Right cardiac atrium (tissue), 5 donors: ENCODE results near the gene CCDC87. TPM values are rescaled to one million over a fixed set of nuclear protein-coding genes. Genes with fewer than 3 reads are reported as not detected.

Experiments
- ATAC-seq, 2 donors: fragments of 200-7000 bp; cut with Tn5 transposase; one replicate each; pipeline versions ENCODE4 v1.8.0 to v1.9.1; 2020; ENCODE audit warnings: moderate library complexity in 2 of 2, mild to moderate bottlenecking in 1 of 2
- DNase-seq, 3 donors: peaks; one replicate each; pipeline ENCODE4 v3.0.0-alpha.2; 2020
- H3K27ac ChIP-seq: one replicate; pipeline ENCODE4 v1.5.1; 2013; ENCODE audit warnings: mild to moderate bottlenecking, low read length, control low read depth, moderate library complexity
- H3K27me3 ChIP-seq: one replicate; pipeline ENCODE4 v1.6.1; 2013; ENCODE audit not compliant: control insufficient read depth, insufficient read depth
- H3K4me1 ChIP-seq: one replicate; pipeline ENCODE4 v1.6.1; 2013; ENCODE audit warnings: low read length; ENCODE audit not compliant: control insufficient read depth, insufficient read depth
- H3K4me3 ChIP-seq: one replicate; pipeline ENCODE4 v1.5.1; 2013; ENCODE audit warnings: low read length, control low read depth
- H3K9me3 ChIP-seq: one replicate; pipeline ENCODE4 v1.6.1; 2013; ENCODE audit warnings: low read length; ENCODE audit not compliant: control insufficient read depth
- WGBS: extraction: QIAGEN DNeasy Blood & Tissue Kit; methylation state at CpG from one replicate; pipeline ENCODE4 v1.1.7; 2013; 5-methylcytosine and 5-hydroxymethylcytosine counted together
- intact Hi-C, 4 donors: fragments of 100-400 bp; cut with DNase I; formaldehyde crosslinking; loops; one replicate each; pipeline versions ENCODE4 v1.11.0 to v1.14.0; 2022 to 2023
- polyA plus RNA-seq: library from polyadenylated mRNA; stranded (reverse); fragments of 200-250 nt; gene quantifications from one replicate; pipeline ENCODE4 v1.2.3, GENCODE V29; 2013
- total RNA-seq, 4 donors: library from RNA; stranded (reverse); fragmentation: NEBNext Ultra II Directional; extraction: Animal tissue kit (Norgen Biotek cat#: 25700); gene quantifications; one replicate each; pipeline ENCODE4 v1.2.1, GENCODE V29; 2021
- donor health status: healthy with polysubstance abuse.
- donor health status: DM: no; HTN: yes; CAD: no.
- donor health status: DM: no; HTN: no; CAD: no.
- donor health status: DM: no; HTN: yes; CAD: no; lungs with severe emphysema.
- donor health status: DM: yes; HTN: yes; CAD: no.

Gene CCDC87
- total and polyA plus RNA-seq, 5 donors: 0.43 to 0.99 (median 0.62) TPM

GRCh38 chr11:66631883-66632282 lies 39.0 kb upstream of the CCDC87 start:
- Histone ChIP-seq H3K4me3 (no peak overlapping the region), H3K4me1 (peaks cover 3% of the 10 kb centered on the region), H3K9me3 (no peaks in the 10 kb centered on the region), H3K27me3 (no peaks in the 10 kb centered on the region), H3K27ac (no peak overlapping the region)
- DNase-seq (no peak), ATAC-seq (no peak)
- WGBS: 89% methylated on average over 6 of the region's 6 CpGs
- intact Hi-C loops: no loop called here

GRCh38 chr11:66629356-66629755 lies 36.5 kb upstream of the CCDC87 start:
- Histone ChIP-seq H3K4me3 (no peak overlapping the region), H3K27me3 (no peaks in the 10 kb centered on the region), H3K9me3 (no peaks in the 10 kb centered on the region), H3K4me1 (peaks cover 6% of the 10 kb centered on the region), H3K27ac (no peak overlapping the region)
- ATAC-seq: no peak
- no peak for DNase-seq
- WGBS: 79% methylated on average over 2 of the region's 2 CpGs
- intact Hi-C loops: loop anchor here in 1 of 4 donors (10.0 kb wide), 1 partner anchor 45 kb away; the partner anchor contains the start of gene RBM4B

GRCh38 chr11:66628061-66628603 lies 35.3 kb upstream of the CCDC87 start:
- intact Hi-C loops: loop anchor here in 1 of 4 donors (10.0 kb wide), 1 partner anchor 47 kb away; the partner anchor contains the start of gene RBM4B
- 77% methylated on average over 7 of the region's 7 CpGs for WGBS
- DNase-seq (no peak), ATAC-seq (no peak)
- Histone ChIP-seq H3K9me3 (no peaks in the 10 kb centered on the region), H3K27me3 (no peaks in the 10 kb centered on the region), H3K4me1 (peaks cover 17% of the 10 kb centered on the region), H3K27ac (no peak overlapping the region), H3K4me3 (no peak overlapping the region)

- Histone ChIP-seq H3K27me3 (no peaks in the 10 kb centered on the region), H3K9me3 (no peaks in the 10 kb centered on the region), H3K4me3 (no peak overlapping the region), H3K27ac (no peak overlapping the region), H3K4me1 (peaks cover 19% of the 10 kb centered on the region)
- no peak for DNase-seq
- ATAC-seq: no peak
- WGBS: 83% methylated on average over 7 of the region's 7 CpGs
- intact Hi-C loops: loop anchor here in 1 of 4 donors (10.0 kb wide), 1 partner anchor 48 kb away; the partner anchor contains the start of gene RBM4B
Observed at GRCh38 chr11:66626926-66627325, 34.1 kb upstream of the CCDC87 start.

- Histone ChIP-seq H3K27ac (no peak overlapping the region), H3K4me1 (peaks cover 19% of the 10 kb centered on the region)
- no peak for ATAC-seq
Observed at GRCh38 chr11:66626382-66626781, 33.5 kb upstream of the CCDC87 start.

GRCh38 chr11:66625752-66626149 lies 32.9 kb upstream of the CCDC87 start:
- ATAC-seq (peak in 1 of 2 donors; percentile 3), DNase-seq (no peak)
- intact Hi-C loops: loop anchor here in 1 of 4 donors (10.0 kb wide), 1 partner anchor 49 kb away; the partner anchor contains the start of gene RBM4B
- no peaks in the 10 kb centered on the region for H3K27me3 ChIP-seq
- 90% methylated on average over 9 of the region's 9 CpGs for WGBS
- H3K4me3 ChIP-seq: no peak overlapping the region
- H3K4me1 ChIP-seq: peaks cover 21% of the 10 kb centered on the region
- H3K9me3 ChIP-seq: no peaks in the 10 kb centered on the region
- H3K27ac ChIP-seq: no peak overlapping the region

More at GRCh38 chr11:66626382-66626781, 33.5 kb upstream of the CCDC87 start:
- intact Hi-C loops: loop anchor here in 1 of 4 donors (10.0 kb wide), 1 partner anchor 48 kb away; the partner anchor contains the start of gene RBM4B
- H3K4me3 ChIP-seq: no peak overlapping the region
- 96% methylated on average over 25 of the region's 25 CpGs for WGBS
- H3K27me3 ChIP-seq: no peaks in the 10 kb centered on the region
- no peaks in the 10 kb centered on the region for H3K9me3 ChIP-seq
- peak in 1 of 3 donors; percentile 37 for DNase-seq

- ATAC-seq: peak; percentile 6 to 8
- intact Hi-C loops: loop anchor here in 1 of 4 donors (10.0 kb wide), 1 partner anchor 50 kb away; the partner anchor contains the start of gene RBM4B
Observed at GRCh38 chr11:66625041-66625751, 32.3 kb upstream of the CCDC87 start.

GRCh38 chr11:66624450-66624849 lies 31.6 kb upstream of the CCDC87 start:
- intact Hi-C loops: loop anchor here in 1 of 4 donors (10.0 kb wide), 1 partner anchor 50 kb away; the partner anchor contains the start of gene RBM4B
- DNase-seq (peak in 1 of 3 donors; percentile 48), ATAC-seq (peak in 1 of 2 donors; percentile 6)
- no peaks in the 10 kb centered on the region for H3K9me3 ChIP-seq
- peak overlapping the region; percentile 74 for H3K27ac ChIP-seq
- peaks cover 21% of the 10 kb centered on the region for H3K4me1 ChIP-seq
- no peaks in the 10 kb centered on the region for H3K27me3 ChIP-seq
- H3K4me3 ChIP-seq: no peak overlapping the region
- 80% methylated on average over 16 of the region's 16 CpGs for WGBS

More at GRCh38 chr11:66625041-66625751, 32.3 kb upstream of the CCDC87 start:
- H3K4me3 ChIP-seq: no peak overlapping the region
- H3K4me1 ChIP-seq: peaks cover 21% of the 10 kb centered on the region
- H3K9me3 ChIP-seq: no peaks in the 10 kb centered on the region
- 96% methylated on average over 26 of the region's 26 CpGs for WGBS
- no peaks in the 10 kb centered on the region for H3K27me3 ChIP-seq
- DNase-seq: peak in 1 of 3 donors; percentile 49
- no peak overlapping the region for H3K27ac ChIP-seq

- peak in 1 of 2 donors; percentile 4 for ATAC-seq
Observed at GRCh38 chr11:66619080-66619554, 26.3 kb upstream of the CCDC87 start.

GRCh38 chr11:66617155-66617834 lies 24.4 kb upstream of the CCDC87 start:
- Histone ChIP-seq H3K27me3 (no peaks in the 10 kb centered on the region), H3K9me3 (no peaks in the 10 kb centered on the region), H3K27ac (peak overlapping the region; percentile 83), H3K4me3 (peak overlapping the region; percentile 42), H3K4me1 (peaks cover 2% of the 10 kb centered on the region)
- intact Hi-C loops: no loop called here
- ATAC-seq (peak; percentile 55 to 71), DNase-seq (peak; percentile 83 to 93 (median 92))
- under 1% methylated on average over 38 of the region's 38 CpGs for WGBS

More at GRCh38 chr11:66619080-66619554, 26.3 kb upstream of the CCDC87 start:
- Histone ChIP-seq H3K27me3 (no peaks in the 10 kb centered on the region), H3K9me3 (no peaks in the 10 kb centered on the region), H3K27ac (peak overlapping the region; percentile 53), H3K4me1 (peaks cover 13% of the 10 kb centered on the region), H3K4me3 (peak overlapping the region; percentile 42)
- WGBS: 27% methylated on average over 4 of the region's 4 CpGs
- intact Hi-C loops: no loop called here
- no peak for DNase-seq
